Measurements from ENCODE around the gene ARSI.
A peak's percentile ranks its signal among the peaks of the same experiment; 100 is the strongest.

ARSI gene

GRCh38 chr5:150293091-150293941, 9.4 kb downstream of the ARSI start:
- no peak for FAIRE-seq

DNA sequence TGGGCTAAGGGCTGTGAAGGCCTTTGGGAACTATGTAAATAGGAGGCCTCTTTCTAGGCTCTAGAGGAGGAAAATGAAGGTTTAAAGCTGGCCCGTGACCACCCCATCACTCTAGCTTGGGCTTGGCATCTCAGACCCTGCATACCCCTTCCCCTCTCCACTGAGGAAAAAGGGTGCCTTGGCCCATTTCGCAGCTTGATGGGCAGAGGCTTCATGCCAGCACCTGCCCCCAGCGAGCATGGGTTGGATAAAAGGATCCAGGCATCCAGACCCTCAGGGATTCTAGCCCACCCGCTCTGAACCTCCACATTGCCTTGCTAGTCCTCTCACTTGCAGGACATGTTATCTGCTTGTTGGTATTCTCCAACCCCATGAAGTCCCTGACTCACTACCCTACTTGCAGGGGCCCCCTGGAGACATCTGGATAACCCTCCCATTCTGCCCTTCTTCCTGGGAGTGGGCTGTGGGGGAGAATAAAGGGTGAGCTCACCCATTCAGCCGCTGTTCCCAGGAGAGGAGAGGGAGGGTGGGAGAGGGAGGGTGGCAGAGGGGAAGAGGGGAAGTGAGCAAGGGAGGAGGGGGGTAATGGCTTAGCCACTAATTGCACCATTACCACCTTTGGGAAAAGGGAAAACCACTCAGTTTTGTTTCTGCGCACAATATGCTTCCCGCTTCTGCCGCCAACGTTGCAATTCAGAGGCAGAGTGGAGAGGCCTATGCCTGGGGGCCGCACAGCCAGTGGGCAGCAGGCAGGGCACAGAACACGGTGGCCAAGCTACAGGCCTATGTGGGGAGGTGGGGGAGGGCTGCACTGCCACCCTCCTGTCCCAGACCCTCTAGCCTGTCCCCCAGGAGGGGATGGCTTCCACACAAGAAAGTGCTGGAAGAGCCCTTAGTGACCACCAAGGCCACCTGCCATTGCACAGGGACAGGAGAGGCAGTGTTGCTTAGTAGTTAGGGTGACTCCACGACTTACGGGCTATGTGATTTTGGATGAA, 11.0 kb downstream of the ARSI start:
- no peak for FAIRE-seq

GRCh38 chr5:150289551-150290390, 12.9 kb downstream of the ARSI start, which contains the start of gene CAMK2A:
Gene CAMK2A (minus strand): TSS chr5:150289773. CDS start chr5:150289625, 148 bp downstream.
- FAIRE-seq = no peak

- FAIRE-seq = no peak
Observed at GRCh38 chr5:150288791-150289190, 13.9 kb downstream of the ARSI start.

GRCh38 chr5:150288361-150288760, 14.3 kb downstream of the ARSI start:
- FAIRE-seq = no peak

DNA sequence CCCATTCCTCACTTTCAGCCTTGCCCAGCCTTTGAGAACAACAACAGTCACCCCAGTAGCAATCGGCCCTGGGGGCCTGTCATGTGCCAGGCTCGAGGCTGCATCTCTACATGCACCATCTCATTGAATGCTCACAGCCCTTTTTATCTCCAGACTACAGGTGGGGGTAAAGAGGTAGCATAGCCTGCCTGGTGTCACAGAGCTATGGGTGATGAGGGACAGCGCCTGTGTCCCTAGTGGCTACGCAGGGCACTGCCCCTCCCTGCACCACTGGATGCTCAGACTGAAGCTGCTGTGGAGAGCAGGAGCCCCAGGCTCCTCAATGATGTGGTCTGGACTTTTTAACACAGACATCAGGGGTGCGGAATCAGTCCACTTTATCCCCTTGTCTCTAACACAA, 15.9 kb downstream of the ARSI start:
- FAIRE-seq = peak; percentile 23

GRCh38 chr5:150285114-150285513, 17.6 kb downstream of the ARSI start:
- no peak for FAIRE-seq

DNA sequence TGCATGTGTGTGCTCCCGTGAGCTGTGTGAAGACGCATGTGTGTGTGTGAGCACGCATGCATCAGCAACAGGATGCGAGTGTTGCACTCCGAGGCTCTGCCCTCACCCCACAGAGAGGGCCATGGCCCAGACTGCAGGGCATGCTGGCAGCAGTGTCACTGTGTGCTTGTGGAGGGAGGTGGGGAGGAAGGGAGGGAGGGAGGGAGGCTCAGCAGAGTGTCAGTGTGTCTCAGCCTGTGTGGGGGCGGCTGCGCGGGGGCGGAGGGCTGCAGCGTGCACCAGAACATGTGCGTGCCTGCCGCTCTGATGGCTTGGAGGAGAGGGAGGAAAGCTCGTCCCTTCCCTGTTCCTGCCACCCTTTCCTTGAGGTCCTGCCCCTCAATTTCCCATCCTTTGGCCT, 18.4 kb downstream of the ARSI start:
- no peak for FAIRE-seq

GRCh38 chr5:150283904-150284303, 18.8 kb downstream of the ARSI start:
- FAIRE-seq = no peak

- FAIRE-seq = no peak
Observed at GRCh38 chr5:150281987-150282386, 20.7 kb downstream of the ARSI start.

- no peak for FAIRE-seq
Observed at GRCh38 chr5:150279330-150280020, 23.2 kb downstream of the ARSI start.

- no peak for FAIRE-seq
Observed at GRCh38 chr5:150278916-150279315, 23.8 kb downstream of the ARSI start.

GRCh38 chr5:150278046-150278730, 24.5 kb downstream of the ARSI start:
- FAIRE-seq = no peak

- no peak for FAIRE-seq
Observed at GRCh38 chr5:150277043-150277442, 25.7 kb downstream of the ARSI start.

DNA sequence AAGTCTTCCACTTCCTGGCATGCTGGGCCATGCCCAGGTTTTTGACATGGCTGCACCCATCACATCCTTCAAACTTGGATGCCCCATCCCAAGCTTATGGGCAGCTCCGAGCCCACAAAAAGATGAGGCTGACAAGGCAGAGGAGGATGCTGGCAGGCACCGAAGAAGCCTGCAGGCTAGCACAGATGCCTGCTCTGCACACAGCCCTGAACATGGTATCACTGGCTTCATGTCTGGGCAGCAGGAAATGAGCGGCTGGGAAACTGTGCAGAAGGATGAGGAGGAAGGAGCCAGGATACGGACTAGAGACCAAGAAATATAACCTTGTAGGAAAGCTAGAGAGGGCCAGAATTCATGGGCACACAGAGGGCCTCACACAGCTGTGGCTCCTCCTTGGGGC, 27.9 kb downstream of the ARSI start:
- FAIRE-seq = no peak

- peak; percentile 88 for FAIRE-seq
Observed at GRCh38 chr5:150272531-150272930, 30.2 kb downstream of the ARSI start.

DNA sequence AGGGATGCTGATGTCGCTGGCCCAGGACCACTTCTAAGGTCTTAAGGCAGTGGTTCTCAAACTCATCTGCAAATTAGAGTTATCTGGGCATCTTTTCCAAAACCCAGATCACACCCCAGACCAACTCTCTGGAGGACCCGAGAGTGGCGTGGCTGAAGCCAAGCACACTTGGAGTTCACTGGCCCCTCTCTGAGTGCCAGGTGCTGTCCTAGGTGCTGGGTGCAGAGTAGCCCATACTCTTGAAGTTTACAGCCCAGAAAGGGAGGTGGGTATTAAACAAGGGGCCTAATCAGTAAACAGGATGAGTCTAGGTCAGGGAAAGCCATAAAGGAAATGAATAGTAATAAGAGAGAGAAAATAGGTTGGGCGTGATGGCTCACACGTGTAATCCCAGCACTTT, 30.8 kb downstream of the ARSI start:
- FAIRE-seq = no peak

DNA sequence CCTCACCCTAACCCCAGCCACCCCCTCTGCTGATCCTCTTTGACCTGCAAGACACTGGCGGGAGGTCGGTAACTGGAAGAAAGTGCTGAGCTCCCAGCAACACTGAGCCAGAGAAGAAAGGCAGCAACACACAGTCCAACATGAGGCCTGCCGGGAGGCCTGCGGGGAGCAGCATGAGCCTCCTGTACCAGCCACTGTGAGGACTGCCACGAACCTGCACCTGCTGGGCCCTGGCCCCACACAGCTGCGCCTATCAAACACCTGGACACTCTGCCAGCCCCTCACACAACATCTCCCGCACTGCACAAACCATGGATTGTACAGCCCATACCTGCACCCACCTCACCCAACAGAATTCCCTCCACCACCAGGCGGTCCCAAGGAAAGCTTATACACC, 31.4 kb downstream of the ARSI start:
- FAIRE-seq = no peak

- FAIRE-seq = no peak
Observed at GRCh38 chr5:150270541-150271295, 32.0 kb downstream of the ARSI start.

DNA sequence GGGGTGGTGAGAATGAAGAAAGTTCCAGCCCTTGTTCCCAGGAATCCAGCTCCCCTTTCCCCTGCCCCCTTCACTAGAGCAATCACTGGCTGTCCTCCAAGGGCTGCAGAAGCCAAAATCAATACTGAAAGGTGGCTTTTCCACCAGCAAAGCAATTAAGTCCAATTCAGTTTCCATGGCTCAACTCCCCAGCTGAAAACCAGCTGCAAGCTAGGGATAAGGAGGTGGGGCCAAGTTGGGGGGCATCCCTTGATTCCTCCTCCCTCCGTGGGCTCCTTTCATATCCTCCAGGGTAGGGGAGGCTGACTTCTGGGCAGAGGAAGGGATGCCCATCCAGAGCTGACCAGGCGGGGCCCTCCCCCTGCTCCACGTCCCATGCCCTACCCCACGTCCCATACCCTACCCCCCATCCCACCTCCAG, 35.8 kb downstream of the ARSI start:
- no peak for FAIRE-seq

Data from G401.6 (cell line).